GM18861 (cell line): ENCODE data around the gene PSMD14.

Source experiments
- ATAC-seq: cut with Tn5 transposase; IDR thresholded peaks from one replicate; pipeline ENCODE4 v1.9.1; 2021; ENCODE audit not compliant: unreplicated experiment

Gene PSMD14

DNA sequence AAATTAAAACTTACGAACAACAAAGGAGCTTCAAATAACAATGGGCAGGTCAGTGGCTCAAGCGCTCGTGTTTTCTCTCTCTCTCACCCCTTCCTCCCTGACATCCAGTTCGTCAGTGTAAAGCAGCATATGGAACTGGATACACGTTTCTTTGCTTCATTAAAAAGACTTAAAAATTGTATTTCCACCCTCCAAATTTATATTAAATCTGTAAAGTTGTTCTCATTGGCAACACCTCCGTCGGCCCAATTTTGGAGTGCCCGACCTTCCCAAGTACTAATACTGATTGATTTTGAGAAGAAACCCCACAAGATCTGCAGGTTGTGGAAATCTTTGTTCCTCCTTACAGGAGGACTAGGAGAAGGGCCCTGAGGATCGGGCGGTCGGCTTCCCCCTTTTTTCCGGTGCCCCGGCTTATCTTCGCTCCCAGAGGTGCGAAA is 110.1 kb downstream of the PSMD14 start:
- ATAC-seq: no peak

DNA sequence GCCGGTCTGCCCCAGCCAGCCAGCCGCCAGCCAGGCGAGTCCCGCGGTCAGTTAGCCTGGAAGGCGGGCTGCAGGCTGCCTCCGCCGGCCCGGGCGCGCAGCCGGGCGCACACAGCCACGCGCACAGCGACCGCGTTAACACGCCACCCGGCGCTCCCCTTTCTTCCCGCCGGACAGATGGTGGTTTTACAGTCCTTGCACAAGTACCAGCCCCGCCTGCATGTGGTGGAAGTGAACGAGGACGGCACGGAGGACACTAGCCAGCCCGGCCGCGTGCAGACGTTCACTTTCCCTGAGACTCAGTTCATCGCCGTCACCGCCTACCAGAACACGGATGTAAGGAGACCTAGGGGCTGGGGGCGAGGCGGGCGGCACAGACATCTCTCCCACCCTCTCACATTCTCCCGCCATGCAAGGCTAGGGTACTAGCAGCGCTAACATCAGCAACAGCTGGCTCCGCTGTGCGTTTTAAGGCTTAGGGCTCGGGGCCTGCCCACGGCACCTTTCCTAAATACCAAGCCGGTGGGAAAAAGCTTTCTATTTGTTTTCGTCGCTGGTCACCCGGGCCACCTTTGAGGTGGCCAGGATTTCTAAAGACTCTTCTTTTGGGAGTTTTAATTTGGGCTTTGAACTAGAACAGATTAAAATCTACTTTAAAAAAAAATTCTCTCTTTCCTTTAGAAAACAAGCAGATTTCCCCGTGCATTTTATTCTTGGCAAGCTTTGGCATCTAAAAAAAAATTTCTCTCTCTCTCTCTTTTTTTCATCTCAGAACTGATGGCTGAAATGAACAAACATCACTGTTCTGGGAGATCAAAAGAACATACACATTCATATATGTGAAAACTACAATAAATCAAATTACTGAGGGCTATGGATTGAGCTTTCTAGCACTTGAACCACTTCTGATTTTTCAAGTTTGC is 110.8 kb downstream of the PSMD14 start:
- ATAC-seq: no peak

DNA sequence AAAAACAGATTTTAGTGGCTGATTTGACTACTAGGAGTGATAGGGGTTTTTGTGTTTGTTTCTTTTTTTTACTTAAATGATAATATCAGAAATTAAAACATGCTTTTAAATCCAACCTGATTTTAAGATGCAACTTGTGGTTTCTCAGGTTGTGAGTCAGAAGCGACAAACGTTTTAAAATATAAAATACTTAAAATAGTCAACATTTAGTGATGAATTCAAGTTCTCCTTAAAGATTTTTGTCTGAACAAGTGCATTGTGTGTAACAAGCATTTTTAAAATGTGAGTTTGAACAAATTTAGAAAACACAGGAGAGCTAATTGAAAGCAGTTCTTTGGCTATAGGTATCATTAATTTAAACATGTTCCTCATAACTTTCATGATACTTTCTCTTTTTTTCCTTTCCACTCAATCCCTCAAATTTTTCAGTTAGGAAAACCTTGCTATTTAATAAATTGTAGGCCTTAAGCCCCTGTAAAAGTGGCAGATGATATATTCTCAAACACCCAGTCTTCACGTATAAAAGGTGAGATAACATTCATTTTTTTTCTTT is 111.5 kb downstream of the PSMD14 start:
- ATAC-seq: no peak

DNA sequence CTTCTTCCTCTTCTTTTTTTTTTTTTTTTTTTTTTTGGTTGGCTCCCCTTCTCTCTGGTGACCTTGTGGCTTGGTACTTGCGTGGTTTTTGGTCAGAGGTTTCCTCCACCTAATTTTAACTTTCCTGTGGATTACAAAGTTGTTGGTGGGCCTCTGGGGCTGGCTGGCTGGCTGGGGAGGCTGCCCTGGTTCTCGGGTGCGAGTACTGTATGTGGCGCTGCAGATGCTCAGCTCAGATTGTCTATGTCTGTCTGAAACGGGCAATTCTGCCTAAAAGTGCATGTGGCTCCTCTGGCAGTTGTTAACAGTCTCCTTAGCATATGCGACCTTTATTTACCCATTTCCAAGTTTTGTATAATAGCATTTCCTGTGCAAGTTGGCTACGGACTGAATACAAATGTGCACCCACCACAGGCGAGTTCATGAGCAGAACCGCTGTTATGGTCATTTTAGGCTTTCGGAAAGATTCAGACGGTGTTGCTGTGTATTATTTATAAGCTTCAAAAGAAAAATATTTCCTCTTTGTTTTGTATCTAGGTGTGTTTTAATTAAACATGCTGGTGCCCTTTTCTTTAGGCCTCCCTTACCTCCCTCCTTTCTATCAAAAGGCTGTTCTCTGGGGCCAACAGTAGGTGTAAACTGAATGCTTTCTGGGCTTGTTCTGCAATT is 112.3 kb downstream of the PSMD14 start:
- no peak for ATAC-seq

DNA sequence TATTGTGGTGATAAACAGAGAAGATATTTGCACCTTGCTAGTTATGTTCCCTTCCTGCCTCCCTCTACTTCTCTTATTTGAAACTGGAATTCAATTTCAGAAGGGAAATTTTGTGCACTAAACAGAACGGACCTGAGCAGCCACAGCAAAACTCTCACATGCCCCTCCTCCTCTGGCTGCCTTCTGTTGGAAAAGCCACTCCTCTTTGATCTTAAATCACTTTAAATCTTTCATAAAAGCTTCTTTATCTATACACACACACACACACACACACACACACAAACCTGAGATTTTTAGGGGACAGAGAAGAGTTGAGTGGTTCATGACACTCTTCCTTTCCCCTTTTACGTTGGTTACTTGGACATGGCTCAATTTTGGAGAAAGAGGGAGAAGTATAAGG is 113.5 kb downstream of the PSMD14 start:
- no peak for ATAC-seq

DNA sequence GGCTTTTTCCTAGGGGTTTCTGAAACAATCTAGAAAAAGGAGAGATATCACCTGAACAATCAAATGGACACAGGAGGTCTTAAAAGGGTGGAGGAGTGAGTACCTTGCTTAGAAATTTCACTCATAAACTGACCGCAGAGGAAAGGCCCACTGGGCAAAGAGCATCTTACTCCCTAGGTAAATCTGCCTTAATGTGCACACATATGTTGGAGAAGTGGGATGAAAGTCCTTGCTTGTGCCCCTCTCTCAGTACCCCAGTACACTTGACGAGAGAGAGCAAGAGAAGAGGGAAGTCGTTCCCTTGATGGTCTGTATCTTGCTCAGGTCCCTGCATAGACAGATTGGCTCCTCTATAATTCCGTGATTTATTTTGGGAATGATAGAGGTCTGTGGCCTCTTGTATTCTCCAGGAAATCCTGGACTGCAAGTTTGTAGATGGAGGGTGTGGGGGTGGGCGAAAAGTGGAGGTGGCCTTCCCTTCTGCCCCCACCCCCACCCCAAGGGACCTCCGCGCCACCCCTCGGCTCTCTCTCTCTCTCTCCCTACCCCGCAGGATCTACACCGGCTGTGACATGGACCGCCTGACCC is 114.7 kb downstream of the PSMD14 start:
- no peak for ATAC-seq

DNA sequence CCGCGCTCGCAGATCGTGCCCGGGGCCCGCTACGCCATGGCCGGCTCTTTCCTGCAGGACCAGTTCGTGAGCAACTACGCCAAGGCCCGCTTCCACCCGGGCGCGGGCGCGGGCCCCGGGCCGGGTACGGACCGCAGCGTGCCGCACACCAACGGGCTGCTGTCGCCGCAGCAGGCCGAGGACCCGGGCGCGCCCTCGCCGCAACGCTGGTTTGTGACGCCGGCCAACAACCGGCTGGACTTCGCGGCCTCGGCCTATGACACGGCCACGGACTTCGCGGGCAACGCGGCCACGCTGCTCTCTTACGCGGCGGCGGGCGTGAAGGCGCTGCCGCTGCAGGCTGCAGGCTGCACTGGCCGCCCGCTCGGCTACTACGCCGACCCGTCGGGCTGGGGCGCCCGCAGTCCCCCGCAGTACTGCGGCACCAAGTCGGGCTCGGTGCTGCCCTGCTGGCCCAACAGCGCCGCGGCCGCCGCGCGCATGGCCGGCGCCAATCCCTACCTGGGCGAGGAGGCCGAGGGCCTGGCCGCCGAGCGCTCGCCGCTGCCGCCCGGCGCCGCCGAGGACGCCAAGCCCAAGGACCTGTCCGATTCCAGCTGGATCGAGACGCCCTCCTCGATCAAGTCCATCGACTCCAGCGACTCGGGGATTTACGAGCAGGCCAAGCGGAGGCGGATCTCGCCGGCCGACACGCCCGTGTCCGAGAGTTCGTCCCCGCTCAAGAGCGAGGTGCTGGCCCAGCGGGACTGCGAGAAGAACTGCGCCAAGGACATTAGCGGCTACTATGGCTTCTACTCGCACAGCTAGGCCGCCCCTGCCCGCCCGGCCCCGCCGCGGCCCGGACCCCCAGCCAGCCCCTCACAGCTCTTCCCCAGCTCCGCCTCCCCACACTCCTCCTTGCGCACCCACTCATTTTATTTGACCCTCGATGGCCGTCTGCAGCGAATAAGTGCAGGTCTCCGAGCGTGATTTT is 115.5 kb downstream of the PSMD14 start:
- ATAC-seq: no peak

DNA sequence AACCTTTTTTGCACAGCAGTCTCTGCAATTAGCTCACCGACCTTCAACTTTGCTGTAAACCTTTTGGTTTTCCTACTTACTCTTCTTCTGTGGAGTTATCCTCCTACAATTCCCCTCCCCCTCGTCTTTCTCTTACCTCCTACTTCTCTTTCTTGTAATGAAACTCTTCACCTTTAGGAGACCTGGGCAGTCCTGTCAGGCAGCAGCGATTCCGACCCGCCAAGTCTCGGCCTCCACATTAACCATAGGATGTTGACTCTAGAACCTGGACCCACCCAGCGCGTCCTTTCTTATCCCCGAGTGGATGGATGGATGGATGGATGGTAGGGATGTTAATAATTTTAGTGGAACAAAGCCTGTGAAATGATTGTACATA is 116.2 kb downstream of the PSMD14 start:
- no peak for ATAC-seq

DNA sequence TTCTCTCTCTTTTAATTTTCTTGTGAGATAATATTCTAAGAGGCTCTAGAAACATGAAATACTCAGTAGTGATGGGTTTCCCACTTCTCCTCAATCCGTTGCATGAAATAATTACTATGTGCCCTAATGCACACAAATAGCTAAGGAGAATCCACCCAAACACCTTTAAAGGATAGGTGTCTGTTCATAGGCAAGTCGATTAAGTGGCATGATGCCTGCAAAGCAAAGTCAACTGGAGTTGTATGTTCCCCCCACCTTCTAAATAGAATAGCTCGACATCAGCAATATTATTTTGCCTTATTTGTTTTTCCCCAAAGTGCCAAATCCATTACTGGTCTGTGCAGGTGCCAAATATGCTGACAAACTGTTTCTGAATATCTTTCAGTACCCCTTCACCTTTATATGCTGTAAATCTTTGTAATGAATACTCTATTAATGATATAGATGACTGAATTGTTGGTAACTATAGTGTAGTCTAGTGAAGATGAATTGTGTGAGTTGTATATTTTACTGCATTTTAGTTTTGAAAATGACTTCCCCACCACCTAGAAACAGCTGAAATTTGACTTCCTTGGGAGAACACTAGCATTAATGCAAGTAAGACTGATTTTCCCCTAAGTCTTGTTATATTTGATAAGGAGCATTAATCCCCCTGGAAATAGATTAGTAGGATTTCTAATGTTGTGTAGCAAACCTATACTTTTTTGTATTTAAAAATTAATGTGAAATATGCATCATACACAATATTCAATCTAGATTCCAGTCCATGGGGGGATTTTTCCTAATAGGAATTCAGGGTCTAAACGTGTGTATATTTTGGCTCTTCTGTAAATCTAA is 116.9 kb downstream of the PSMD14 start:
- ATAC-seq: no peak

DNA sequence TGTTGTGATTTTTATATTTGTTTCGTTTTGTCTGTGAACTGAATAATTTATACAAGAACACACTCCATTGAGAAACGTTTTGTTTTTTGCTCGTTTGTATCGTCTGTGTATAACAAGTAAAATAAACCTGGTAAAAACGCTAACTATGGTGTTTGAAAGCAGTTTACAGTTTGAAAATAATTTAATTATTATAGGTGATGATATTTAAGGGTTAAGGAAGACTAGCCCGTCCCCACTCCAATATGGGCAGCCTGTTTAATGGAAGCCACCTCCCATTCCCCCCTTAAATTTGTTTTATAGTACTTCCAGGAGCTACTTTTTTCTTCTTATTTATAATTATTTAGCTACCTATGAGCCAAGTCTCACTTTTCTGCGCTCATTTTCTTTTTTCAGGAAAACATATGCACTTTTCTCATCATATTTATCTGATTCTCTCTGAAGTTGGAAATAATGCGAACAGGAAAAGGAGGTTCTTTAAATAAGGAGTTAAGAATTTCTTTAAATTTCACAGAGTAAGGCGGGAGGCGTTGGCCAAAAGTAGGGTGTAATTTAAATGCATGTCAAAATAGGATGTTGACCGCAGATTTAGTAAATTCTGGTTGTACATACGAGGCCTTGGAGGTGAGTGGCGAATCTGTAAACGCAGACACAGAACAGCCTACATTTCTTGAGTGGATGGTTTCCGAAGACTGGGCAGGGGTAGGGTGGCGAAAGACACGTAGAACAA is 117.7 kb downstream of the PSMD14 start:
- ATAC-seq: no peak

DNA sequence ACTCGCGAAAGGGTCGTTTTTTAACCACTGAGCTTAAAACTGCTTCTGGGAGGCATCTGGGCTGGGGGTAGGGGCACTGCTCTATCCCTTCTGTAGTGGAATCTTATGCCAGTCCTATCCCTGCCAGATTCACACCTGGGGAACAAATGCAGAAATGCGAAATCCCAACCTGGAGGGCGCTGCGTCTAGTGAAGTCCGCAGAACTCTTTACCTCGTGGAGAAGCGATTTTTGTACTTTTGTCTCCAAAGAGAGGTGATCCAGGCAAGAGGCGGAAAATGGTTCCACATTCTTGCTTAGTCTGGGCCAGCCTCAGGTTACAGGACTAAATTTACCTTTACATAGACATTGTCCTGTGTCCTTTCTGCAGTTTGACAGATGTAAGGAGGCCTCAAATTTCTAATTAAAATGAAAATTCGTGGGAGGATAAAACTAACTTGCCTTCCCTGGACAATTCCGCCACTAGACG is 118.3 kb downstream of the PSMD14 start:
- ATAC-seq: no peak

DNA sequence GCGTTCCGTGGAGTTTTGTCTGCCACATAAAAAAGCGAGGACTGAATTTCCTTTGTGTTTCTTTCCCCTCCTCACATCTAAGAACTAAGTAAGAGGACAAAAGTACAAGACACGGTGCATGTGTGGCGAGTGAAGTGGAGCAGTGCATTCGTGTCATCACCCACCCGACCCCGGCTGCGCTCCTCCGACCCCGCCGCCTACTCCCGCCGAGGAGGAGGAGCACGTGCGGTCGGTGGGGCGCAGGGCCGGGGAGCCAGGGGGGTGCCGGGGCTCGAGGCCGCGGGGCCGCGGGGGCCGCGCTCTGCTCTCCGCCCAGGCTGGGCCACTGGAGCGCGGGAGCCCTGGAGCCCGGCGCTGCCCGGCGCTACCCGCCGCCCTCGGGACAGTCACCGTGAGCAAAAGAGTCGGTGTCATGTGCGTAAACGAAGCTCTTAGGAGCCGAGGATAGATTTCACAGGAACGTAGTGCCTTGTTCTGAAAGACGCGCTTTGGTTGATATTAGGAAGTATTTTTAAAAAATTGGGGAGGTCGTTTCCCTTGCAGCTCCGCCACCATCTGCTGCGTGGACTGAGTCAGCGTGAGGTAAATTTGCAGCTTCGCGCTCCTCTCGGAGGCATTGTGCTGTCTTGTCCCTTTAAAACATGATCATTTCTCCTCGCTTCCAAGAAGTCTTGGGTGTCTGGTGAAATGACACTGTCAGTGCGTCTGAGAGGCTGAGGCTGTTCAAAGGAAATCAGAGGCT is 118.9 kb downstream of the PSMD14 start:
- ATAC-seq: no peak

DNA sequence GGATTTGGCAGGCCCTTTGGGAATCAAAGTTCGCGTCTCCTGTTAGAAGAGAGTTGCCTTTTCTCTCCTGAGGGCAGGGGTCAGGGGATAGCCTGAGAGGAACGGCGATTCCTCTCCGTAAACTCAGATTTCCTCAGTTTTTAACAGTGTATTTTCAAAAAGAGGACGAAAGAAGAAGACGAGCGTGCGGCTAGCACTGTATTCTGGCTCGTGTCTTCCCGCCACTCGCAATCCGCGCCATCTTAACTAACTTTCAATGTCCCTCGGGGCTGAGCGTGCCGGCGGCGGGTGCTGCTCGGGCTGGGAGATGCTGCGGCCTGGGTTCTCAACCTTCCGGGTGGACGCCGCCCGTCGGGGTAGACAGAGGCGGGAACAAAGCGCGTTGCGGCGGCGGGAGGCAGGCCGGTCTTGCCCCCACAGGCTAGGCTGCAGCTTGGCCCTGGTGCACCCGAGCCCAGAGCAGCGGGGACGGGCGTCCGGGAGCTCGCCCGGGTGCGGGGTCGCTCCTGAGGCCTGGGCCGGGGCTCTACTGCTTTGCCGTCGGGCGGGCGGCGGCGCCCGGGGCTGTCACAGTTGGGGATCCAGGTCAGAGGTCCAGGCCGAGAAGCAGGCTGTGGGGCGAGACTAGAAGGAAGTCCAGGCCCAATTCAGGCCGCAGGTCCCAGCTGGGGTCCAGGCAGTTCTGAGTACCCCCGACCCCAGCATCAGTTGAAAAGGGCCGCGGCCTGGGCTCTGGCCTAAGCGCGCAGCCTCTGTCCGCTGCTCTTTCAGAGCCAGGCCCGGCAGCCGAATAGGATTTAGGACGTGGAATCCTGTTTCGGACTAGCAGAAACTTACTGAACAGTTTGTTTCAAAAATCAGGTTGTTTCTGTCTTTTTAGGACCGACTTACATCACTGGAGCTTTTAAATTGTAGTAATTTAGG is 119.7 kb downstream of the PSMD14 start:
- ATAC-seq: no peak

DNA sequence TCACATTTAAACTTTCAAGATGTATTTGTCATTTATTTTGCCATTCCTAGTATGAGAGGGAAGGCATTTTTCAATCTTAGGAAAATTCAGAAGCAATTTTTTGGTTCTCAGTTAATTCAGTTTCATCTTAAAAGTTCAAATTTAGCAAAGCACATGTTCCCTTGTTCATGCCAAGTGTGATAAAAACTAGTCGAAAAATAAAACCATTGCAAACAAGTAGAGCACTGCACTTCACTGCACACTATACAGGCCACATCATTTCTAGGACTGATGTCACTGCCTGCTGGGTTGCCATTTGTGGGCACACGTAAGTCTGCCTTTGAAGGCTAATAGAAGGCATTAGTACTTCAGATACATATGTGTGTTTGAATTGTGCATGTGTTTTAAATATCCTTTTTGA is 122.2 kb downstream of the PSMD14 start:
- no peak for ATAC-seq

DNA sequence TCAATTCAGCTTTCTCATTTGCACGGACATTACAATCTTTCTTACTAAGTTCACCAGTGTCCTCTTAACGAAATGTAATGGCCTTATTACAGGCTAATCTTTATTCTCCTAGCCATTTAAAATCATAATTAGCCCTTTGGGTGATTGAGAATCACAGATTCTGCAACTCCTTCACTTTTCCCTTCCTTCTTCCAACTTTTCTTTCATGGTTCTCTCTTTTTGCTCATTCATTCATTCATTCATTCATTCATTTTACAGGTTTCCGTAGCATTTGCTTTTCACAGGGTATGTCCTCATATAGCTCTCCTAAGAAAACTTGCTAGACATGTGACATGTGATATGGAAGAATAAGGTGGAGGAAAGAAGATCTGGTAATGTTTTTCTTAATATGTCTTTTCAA is 123.9 kb downstream of the PSMD14 start:
- no peak for ATAC-seq

DNA sequence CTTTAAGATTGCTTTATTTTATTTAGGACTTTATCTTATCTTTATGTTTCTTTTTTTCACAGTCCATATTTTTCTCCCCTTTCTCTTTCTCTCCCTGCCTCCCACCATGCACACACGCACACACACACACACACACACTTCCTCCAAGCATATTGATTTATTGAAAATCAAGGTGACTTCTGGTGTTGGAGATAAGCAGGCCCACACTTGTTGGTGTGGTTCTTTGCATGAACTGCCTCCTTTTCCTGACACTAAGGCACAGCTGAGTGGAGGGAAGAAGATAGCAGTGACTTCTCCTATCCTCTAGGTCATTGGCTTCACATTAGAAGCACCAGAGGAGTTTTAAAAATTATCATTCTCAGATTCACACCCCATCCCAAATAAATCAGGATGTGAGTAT is 125.9 kb downstream of the PSMD14 start:
- no peak for ATAC-seq

DNA sequence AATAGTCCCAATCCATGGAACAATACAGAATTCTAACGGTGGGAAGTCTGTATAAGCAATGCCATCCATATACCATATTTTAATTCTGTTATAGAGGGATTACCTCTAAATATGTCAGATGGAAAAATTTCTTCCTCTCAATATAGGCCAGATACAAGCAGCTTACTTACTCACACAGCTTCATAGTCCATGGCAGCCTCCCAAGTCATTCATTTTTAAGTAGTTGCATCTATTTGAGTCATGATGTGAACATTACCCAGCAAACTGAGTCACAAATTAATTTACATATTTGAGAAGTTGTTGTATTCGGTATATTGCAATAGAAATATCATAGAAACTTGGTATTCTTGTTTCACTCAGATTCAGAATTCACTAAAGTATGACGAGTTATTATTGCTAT is 128.2 kb downstream of the PSMD14 start:
- ATAC-seq: no peak
